Measurements from ENCODE around the gene PI4K2B.
"Not testable (repeated sequence)": the region's sequence is repeated elsewhere in the genome, so short reads cannot be mapped to it uniquely, and the experiment has no call there.

Gene PI4K2B

DNA sequence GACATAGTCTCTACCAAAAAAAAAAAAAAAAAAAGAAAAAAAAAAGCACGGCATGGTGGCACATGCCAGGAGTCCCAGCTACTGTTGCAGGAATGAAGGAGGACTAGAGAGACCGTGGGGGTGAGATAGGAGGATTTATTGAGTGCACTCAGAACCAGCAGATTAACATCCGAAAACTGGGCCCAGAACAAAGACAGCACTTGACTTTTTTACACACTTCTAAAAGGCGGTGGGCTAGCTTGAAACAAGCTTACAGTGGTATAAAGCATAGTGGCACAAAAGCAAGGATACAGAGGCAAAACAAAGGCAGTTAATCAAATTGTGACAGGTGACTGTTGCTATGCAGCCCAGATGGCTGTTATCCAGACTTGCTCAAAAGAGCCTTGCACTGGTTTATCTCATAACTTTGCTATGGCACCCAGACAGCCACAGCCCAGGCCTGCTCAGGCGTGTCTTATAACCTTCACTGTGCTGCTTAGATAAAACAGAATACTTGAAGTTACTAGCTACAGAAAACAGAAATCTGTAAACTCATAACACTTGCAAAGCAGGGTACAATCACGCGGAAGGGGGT, 9.9 kb upstream of the PI4K2B start:
- Histone ChIP-seq H3K9me3 (ENCODE audit: control insufficient read depth, low read depth, low read length) (peaks cover 19% of the 10 kb centered on the region), H3K36me3 (ENCODE audit: control insufficient read depth, low read depth, low read length) (no peaks in the 10 kb centered on the region), H3K4me1 (ENCODE audit: control insufficient read depth, low read depth, low read length) (no peaks in the 10 kb centered on the region), H3K27me3 (ENCODE audit: control insufficient read depth, insufficient read depth, low read length) (no peaks in the 10 kb centered on the region), H3K4me3 (ENCODE audit: low read length) (no peak overlapping the region), H3K27ac (ENCODE audit: low read length) (no peak overlapping the region), H3K9ac (ENCODE audit: low read length) (no peak overlapping the region)

DNA sequence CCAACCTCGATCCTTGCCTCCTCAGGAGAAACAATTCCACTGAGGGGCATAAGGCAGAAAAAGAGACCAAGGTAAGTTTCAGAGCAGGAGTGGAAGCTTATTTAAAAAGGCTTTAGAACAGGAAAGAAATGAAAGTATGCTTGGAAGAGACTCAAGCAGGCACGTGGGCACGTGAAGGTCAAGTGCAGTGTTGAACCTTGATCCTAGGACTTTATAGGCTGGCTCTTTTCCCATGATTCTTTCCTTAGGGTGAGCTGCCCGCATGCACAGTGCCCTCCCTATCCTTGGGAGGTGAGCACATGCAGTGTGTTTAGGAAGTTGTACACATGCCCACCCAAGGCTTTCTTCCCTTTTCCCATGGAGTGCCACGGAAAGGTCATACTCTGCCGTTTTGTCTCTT, 4.0 kb upstream of the PI4K2B start:
- H3K36me3 ChIP-seq (ENCODE audit: control insufficient read depth, low read depth, low read length): no peaks in the 10 kb centered on the region
- peaks cover 19% of the 10 kb centered on the region for H3K9me3 ChIP-seq (ENCODE audit: control insufficient read depth, low read depth, low read length)
- H3K4me3 ChIP-seq (ENCODE audit: low read length): no peak overlapping the region

DNA sequence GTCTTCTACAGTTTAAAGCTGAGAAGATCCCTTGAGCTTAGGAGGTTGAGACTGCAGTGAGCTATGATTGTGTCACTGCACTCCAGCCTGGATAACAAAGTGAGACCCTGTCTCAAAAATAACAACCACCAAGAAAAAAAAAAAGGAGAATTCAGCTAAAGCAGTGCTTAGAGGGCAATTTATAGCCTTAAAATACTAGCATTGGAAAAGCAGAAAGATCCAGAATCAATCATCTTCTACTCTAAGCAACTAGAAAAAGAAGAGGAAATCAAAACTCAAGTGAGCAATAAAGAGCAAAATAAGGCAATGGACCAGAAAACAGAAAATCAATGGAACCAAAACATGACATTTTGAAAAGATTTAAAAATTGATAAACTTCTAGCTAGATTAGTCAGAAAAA, 639 bp upstream of the PI4K2B start:
- H3K36me3 ChIP-seq (ENCODE audit: control insufficient read depth, low read depth, low read length): no peaks in the 10 kb centered on the region
- peak overlapping the region; percentile 49 for H3K4me3 ChIP-seq (ENCODE audit: low read length)
- peaks cover 22% of the 10 kb centered on the region for H3K27me3 ChIP-seq (ENCODE audit: control insufficient read depth, insufficient read depth, low read length)
- H3K9ac ChIP-seq (ENCODE audit: low read length): no peak overlapping the region
- H3K9me3 ChIP-seq (ENCODE audit: control insufficient read depth, low read depth, low read length): peaks cover 12% of the 10 kb centered on the region
- no peak overlapping the region for H3K27ac ChIP-seq (ENCODE audit: low read length)
- H3K4me1 ChIP-seq (ENCODE audit: control insufficient read depth, low read depth, low read length): peaks cover 6% of the 10 kb centered on the region

More for the DNA sequence above, 4.0 kb upstream of the PI4K2B start:
- no peak overlapping the region for H3K27ac ChIP-seq (ENCODE audit: low read length)
- H3K27me3 ChIP-seq (ENCODE audit: control insufficient read depth, insufficient read depth, low read length): peaks cover 12% of the 10 kb centered on the region
- no peak overlapping the region for H3K9ac ChIP-seq (ENCODE audit: low read length)
- H3K4me1 ChIP-seq (ENCODE audit: control insufficient read depth, low read depth, low read length): peaks cover under 1% of the 10 kb centered on the region

DNA sequence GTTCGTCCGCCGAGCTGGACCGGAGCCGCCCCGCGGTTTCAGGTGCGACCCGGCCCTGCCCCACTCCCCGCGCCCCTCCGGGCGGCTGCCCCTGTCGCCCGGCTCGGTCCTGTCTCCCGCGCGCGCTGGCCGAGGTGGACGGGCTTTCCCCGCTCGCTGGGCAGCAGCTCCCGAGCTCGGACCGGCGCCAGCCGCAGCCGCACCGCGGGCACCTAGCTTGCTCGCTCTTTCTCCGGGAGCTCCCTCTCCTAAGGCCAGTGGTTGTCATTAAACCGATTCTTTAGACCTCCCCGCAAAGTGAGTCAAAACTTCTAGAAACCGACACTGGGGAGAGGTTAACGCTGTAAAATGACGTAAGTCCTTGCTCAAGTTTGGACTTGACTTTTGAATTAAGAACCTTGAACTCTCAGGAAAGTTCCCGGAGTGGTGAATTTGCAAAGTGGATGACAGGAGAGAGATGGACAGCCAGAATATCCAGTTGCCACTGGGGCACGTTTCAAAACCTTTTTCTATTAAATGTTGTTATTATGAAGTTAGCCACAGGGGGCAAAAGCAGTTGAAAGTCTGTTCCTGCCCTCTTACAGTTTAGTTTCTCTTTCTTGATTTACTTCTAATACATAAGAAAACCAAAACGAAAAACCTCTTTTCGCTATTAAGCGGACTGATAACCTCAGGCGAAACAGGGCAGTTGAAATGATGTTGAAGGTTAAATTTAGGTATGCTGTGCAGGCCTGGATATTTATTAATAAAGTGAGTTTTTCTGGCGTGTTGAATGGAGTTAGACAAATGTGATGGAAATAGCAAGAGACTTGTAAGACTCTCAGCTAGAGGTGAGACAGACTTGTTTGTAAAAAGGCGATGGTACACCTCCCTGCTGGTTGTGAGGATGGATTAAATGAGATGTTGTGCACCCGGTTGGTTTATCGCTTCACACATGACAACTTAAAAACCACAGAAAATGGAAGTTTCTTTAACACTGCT, 847 bp downstream of the PI4K2B start:
- Histone ChIP-seq H3K9me3 (ENCODE audit: control insufficient read depth, low read depth, low read length) (peaks cover 12% of the 10 kb centered on the region), H3K4me1 (ENCODE audit: control insufficient read depth, low read depth, low read length) (peaks cover 6% of the 10 kb centered on the region), H3K27ac (ENCODE audit: low read length) (no peak overlapping the region), H3K27me3 (ENCODE audit: control insufficient read depth, insufficient read depth, low read length) (peaks cover 22% of the 10 kb centered on the region), H3K4me3 (ENCODE audit: low read length) (peak overlapping the region; percentile 89), H3K36me3 (ENCODE audit: control insufficient read depth, low read depth, low read length) (no peaks in the 10 kb centered on the region), H3K9ac (ENCODE audit: low read length) (peak overlapping the region; percentile 68)

DNA sequence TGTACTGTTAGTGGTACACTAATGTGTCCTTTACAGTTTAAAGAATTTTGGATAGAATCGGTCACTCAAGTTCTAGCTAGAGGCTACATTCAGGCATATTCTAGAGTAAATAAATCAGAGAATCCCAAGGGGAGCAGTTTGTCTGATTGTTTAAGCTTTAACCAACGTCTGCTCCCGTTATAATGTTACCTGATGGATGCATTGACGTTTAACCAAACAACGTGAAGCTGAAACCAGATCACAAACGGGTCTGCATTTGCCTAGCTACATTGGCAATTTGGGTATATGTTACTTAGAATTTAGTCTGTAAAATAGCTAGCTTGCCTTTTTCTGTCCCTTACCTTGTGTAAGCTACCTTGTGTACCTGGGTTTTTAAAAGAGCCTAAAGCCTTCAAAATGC, 1.6 kb downstream of the PI4K2B start:
- peaks cover 12% of the 10 kb centered on the region for H3K9me3 ChIP-seq (ENCODE audit: control insufficient read depth, low read depth, low read length)
- peaks cover 22% of the 10 kb centered on the region for H3K27me3 ChIP-seq (ENCODE audit: control insufficient read depth, insufficient read depth, low read length)
- H3K4me3 ChIP-seq (ENCODE audit: low read length): peak overlapping the region; percentile 89
- peaks cover 6% of the 10 kb centered on the region for H3K4me1 ChIP-seq (ENCODE audit: control insufficient read depth, low read depth, low read length)
- H3K36me3 ChIP-seq (ENCODE audit: control insufficient read depth, low read depth, low read length): no peaks in the 10 kb centered on the region
- no peak overlapping the region for H3K27ac ChIP-seq (ENCODE audit: low read length)
- H3K9ac ChIP-seq (ENCODE audit: low read length): no peak overlapping the region

DNA sequence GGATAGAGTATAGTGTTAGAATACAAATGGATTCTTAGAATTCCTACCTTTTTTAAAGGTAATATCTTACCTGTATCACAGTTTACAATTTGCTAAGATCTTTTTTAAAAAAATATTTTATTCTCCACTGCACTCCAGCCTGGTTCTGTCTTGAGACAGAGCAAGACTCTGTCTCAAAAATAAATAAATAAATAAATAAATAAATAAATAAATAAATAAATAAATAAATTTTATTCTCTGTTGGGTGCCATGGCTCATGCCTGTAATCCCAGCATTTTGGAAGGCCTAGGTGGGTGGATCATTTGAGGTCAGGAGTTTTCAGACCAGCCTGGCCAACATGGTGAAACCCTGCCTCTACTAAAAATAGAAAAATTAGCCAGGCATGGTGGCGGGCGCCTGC, 2.2 kb downstream of the PI4K2B start:
- peaks cover 22% of the 10 kb centered on the region for H3K27me3 ChIP-seq (ENCODE audit: control insufficient read depth, insufficient read depth, low read length)
- H3K27ac ChIP-seq (ENCODE audit: low read length); H3K9ac ChIP-seq (ENCODE audit: low read length); H3K4me3 ChIP-seq (ENCODE audit: low read length); H3K4me1 ChIP-seq (ENCODE audit: control insufficient read depth, low read depth, low read length); H3K36me3 ChIP-seq (ENCODE audit: control insufficient read depth, low read depth, low read length): not testable (repeated sequence)
- H3K9me3 ChIP-seq (ENCODE audit: control insufficient read depth, low read depth, low read length): peaks cover 12% of the 10 kb centered on the region

DNA sequence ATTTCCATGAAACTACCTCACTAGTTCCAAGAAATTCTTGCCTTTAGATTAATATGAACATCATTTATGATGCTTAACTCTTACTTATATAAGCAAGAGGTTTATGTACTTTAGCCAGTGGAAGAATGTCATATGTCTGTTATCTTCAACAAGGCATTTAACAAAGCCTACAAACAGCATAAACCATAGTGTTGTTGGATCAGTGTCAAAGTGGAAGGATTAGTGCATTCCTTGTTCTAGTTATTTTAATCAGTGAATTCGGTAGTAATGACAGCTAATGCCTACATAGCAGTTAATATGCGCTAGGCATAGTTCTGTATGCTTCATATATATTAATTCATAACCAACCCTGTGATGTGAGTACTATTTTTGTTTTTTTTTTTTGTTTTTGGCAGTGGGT, 3.1 kb downstream of the PI4K2B start:
- peaks cover 22% of the 10 kb centered on the region for H3K27me3 ChIP-seq (ENCODE audit: control insufficient read depth, insufficient read depth, low read length)
- no peak overlapping the region for H3K4me3 ChIP-seq (ENCODE audit: low read length)
- H3K9me3 ChIP-seq (ENCODE audit: control insufficient read depth, low read depth, low read length): peaks cover 12% of the 10 kb centered on the region
- H3K4me1 ChIP-seq (ENCODE audit: control insufficient read depth, low read depth, low read length): peaks cover 6% of the 10 kb centered on the region
- H3K36me3 ChIP-seq (ENCODE audit: control insufficient read depth, low read depth, low read length): no peaks in the 10 kb centered on the region
- H3K27ac ChIP-seq (ENCODE audit: low read length): no peak overlapping the region
- H3K9ac ChIP-seq (ENCODE audit: low read length): no peak overlapping the region

DNA sequence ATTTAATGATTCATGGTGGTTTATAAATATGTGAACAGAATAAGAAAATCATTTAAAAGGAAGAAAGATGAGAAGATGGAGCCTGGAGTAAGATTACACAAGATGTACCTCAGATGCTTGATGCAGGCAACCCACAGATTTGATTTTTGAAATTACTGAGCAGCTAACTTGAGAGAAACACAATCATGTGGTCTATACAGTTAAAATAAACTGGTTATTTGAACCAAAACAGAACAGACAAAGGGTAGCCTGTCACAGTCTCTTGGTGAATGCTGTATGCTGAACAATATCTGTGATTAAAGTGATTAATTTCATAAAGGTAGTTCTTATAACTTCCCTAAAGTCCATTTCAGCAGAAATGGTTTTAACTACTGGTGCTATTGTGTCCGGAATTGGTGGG, 4.2 kb downstream of the PI4K2B start:
- no peak overlapping the region for H3K9ac ChIP-seq (ENCODE audit: low read length)
- no peak overlapping the region for H3K4me3 ChIP-seq (ENCODE audit: low read length)
- H3K27me3 ChIP-seq (ENCODE audit: control insufficient read depth, insufficient read depth, low read length): peaks cover 19% of the 10 kb centered on the region
- no peaks in the 10 kb centered on the region for H3K36me3 ChIP-seq (ENCODE audit: control insufficient read depth, low read depth, low read length)
- no peak overlapping the region for H3K27ac ChIP-seq (ENCODE audit: low read length)
- H3K4me1 ChIP-seq (ENCODE audit: control insufficient read depth, low read depth, low read length): peaks cover 6% of the 10 kb centered on the region
- H3K9me3 ChIP-seq (ENCODE audit: control insufficient read depth, low read depth, low read length): peaks cover 4% of the 10 kb centered on the region

DNA sequence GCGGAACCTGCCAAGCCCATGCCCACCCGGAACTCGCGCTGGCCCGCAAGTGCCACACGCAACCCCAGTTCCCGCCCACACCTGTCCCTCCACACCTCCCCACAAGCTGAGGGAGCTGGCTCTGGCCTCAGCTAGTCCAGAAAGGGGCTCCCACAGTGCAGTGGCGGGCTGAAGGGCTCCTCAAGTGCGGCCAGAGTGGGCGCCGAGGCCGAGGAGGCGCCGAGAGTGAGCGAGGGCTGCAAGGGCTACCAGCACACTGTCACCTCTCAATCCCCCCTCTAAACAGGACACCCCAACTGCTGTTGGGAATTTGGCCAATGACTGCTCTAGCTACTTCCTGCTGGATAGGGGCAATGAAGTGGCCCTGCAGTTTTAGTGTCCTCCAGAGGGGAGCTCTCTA, 5.7 kb downstream of the PI4K2B start:
- H3K36me3 ChIP-seq (ENCODE audit: control insufficient read depth, low read depth, low read length); H3K9ac ChIP-seq (ENCODE audit: low read length); H3K4me3 ChIP-seq (ENCODE audit: low read length); H3K4me1 ChIP-seq (ENCODE audit: control insufficient read depth, low read depth, low read length); H3K27ac ChIP-seq (ENCODE audit: low read length); H3K9me3 ChIP-seq (ENCODE audit: control insufficient read depth, low read depth, low read length): not testable (repeated sequence)
- peaks cover 12% of the 10 kb centered on the region for H3K27me3 ChIP-seq (ENCODE audit: control insufficient read depth, insufficient read depth, low read length)

DNA sequence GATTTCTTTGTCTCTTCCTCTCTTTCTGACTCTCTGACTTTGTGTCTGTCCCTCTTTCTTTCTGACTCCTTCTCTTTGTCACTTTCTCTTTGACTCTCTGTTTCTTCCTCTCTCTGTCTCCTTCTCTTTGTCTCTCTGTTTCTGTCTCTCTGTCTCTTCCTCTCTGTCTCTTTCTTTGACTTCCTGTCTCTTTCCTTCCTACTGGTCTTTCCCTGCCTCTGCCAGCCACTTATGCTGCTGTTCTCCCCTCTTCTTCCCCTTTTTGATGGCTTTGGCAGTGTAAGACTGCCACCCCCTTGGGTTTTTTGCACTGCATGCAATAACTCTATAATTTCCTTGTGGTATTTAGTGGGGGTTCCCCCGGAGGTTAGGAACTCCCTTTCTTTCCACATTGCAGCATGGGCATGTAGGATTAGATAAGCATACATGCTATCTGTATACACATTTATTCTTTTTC, 6.9 kb downstream of the PI4K2B start:
- not testable (repeated sequence) for H3K4me1 ChIP-seq (ENCODE audit: control insufficient read depth, low read depth, low read length); H3K4me3 ChIP-seq (ENCODE audit: low read length); H3K9ac ChIP-seq (ENCODE audit: low read length); H3K36me3 ChIP-seq (ENCODE audit: control insufficient read depth, low read depth, low read length); H3K27ac ChIP-seq (ENCODE audit: low read length); H3K27me3 ChIP-seq (ENCODE audit: control insufficient read depth, insufficient read depth, low read length); H3K9me3 ChIP-seq (ENCODE audit: control insufficient read depth, low read depth, low read length)

DNA sequence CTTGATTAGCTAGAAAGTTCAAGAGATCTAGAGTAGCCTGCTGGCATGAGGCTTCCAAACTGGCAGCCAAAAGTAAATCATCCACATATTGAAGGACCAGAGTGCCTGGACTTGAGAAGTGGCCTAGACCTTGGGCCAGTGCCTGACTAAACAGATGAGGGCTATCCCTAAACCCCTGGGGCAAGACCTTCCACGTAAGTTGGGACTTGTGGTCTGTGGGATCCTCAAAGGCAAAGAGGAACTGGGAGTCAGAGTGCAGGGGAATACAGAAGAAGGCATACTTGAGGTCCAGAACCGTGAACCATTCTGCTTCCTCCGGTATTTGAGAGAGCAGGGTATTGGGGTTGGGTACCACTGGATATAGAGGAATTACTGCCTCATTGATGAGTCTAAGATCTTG, 8.4 kb downstream of the PI4K2B start:
- H3K4me3 ChIP-seq (ENCODE audit: low read length); H3K9ac ChIP-seq (ENCODE audit: low read length); H3K4me1 ChIP-seq (ENCODE audit: control insufficient read depth, low read depth, low read length); H3K27me3 ChIP-seq (ENCODE audit: control insufficient read depth, insufficient read depth, low read length); H3K36me3 ChIP-seq (ENCODE audit: control insufficient read depth, low read depth, low read length); H3K9me3 ChIP-seq (ENCODE audit: control insufficient read depth, low read depth, low read length); H3K27ac ChIP-seq (ENCODE audit: low read length): not testable (repeated sequence)

DNA sequence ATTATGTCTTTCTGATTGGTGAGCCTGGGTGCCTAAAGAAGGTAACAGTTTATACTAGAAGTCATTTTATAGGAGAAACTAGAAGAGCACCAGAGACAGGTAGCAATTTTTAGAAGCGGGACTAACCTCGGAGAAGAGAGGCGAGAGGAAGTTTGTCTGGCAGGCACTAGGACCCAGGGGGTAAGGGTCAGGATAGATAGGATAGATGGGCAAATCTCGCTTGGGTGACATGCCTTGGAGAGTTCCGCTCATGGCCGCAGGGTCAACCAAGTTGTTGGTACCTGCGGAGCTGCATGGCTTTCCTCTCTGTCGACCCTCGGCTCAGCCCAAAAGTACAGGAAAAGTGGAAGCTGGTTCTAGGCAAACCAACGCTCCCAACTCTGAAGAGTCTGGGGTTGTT, 11.3 kb downstream of the PI4K2B start:
- no peaks in the 10 kb centered on the region for H3K4me1 ChIP-seq (ENCODE audit: control insufficient read depth, low read depth, low read length)
- no peaks in the 10 kb centered on the region for H3K36me3 ChIP-seq (ENCODE audit: control insufficient read depth, low read depth, low read length)
- H3K9me3 ChIP-seq (ENCODE audit: control insufficient read depth, low read depth, low read length): no peaks in the 10 kb centered on the region

More for the DNA sequence above, 11.3 kb downstream of the PI4K2B start:
- no peak overlapping the region for H3K4me3 ChIP-seq (ENCODE audit: low read length)
- no peak overlapping the region for H3K9ac ChIP-seq (ENCODE audit: low read length)
- no peak overlapping the region for H3K27ac ChIP-seq (ENCODE audit: low read length)
- H3K27me3 ChIP-seq (ENCODE audit: control insufficient read depth, insufficient read depth, low read length): no peaks in the 10 kb centered on the region

Data from iPS-18a (cell line).